MM.1S (cell line): ENCODE data around the gene MYADML2.

Source experiments
- DNase-seq: peaks from one replicate; pipeline ENCODE4 v3.0.0-alpha.2; 2015
- H2AFZ ChIP-seq: fragments of 300-600 bp; sonication (generic); 2 replicates; pipeline ENCODE4 v1.6.0; 2016; ENCODE audit warnings: antibody characterized with exemption, low read length
- H3F3A ChIP-seq: fragments of 300-600 bp; sonication (generic); 2 replicates; pipeline ENCODE4 v1.6.1; 2016; ENCODE audit warnings: mild to moderate bottlenecking, antibody characterized with exemption, low read length, moderate library complexity, mixed read lengths; ENCODE audit not compliant: insufficient read depth
- H3K27ac ChIP-seq: fragments of 300-600 bp; sonication (generic); 2 replicates; pipeline ENCODE4 v1.5.1; 2016; ENCODE audit warnings: mild to moderate bottlenecking, low read length
- H3K27me3 ChIP-seq: fragments of 300-600 bp; sonication (generic); replicated peaks from 2 replicates; pipeline ENCODE4 v1.6.0; 2016; ENCODE audit warnings: low read length; ENCODE audit not compliant: insufficient read depth
- H3K36me3 ChIP-seq: fragments of 300-600 bp; sonication (generic); replicated peaks from 2 replicates; pipeline ENCODE4 v1.6.1; 2016; ENCODE audit warnings: mild to moderate bottlenecking, low read length, mixed read lengths; ENCODE audit not compliant: insufficient read depth
- H3K4me1 ChIP-seq: fragments of 300-600 bp; sonication (generic); 2 replicates; pipeline ENCODE4 v1.6.1; 2016; ENCODE audit warnings: low read length, mixed read lengths
- H3K4me2 ChIP-seq: fragments of 300-600 bp; sonication (generic); 2 replicates; pipeline ENCODE4 v1.6.0; 2016; ENCODE audit warnings: low read depth, low read length
- H3K4me3 ChIP-seq: fragments of 300-600 bp; sonication (generic); 2 replicates; pipeline ENCODE4 v1.5.1; 2016; ENCODE audit warnings: low read length, mixed read lengths
- H3K79me2 ChIP-seq: fragments of 300-600 bp; sonication (generic); 2 replicates; pipeline ENCODE4 v1.6.1; 2016; ENCODE audit warnings: mixed run types, low read length, mixed read lengths
- H3K9ac ChIP-seq: fragments of 300-600 bp; sonication (generic); 2 replicates; pipeline ENCODE4 v1.6.1; 2016; ENCODE audit warnings: low read length, mixed read lengths
- H3K9me2 ChIP-seq: fragments of 300-600 bp; sonication (generic); replicated peaks from 2 replicates; pipeline ENCODE4 v1.6.1; 2016; ENCODE audit warnings: mild to moderate bottlenecking, low read length, mixed read lengths; ENCODE audit not compliant: insufficient read depth
- H3K9me3 ChIP-seq: fragments of 300-600 bp; sonication (generic); replicated peaks from 2 replicates; pipeline ENCODE4 v1.6.1; 2016; ENCODE audit warnings: mild to moderate bottlenecking, low read length, mixed read lengths; ENCODE audit not compliant: insufficient read depth
- H4K20me1 ChIP-seq: fragments of 300-600 bp; sonication (generic); 2 replicates; pipeline ENCODE4 v1.6.1; 2016; ENCODE audit warnings: mild to moderate bottlenecking, low read length, moderate library complexity, mixed read lengths; ENCODE audit not compliant: insufficient read depth
- CTCF ChIP-seq: fragments of 300-600 bp; sonication (generic); IDR thresholded peaks from 2 replicates; pipeline ENCODE4 v1.5.1; 2016; ENCODE audit warnings: antibody characterized with exemption, low read length, mixed read lengths
- EZH2 ChIP-seq: fragments of 300-600 bp; sonication (generic); optimal IDR thresholded peaks from 2 replicates; pipeline ENCODE3; 2017; ENCODE audit warnings: low read depth, mild to moderate bottlenecking, antibody characterized with exemption, low read length, mixed read lengths
- EZH2phosphoT487 ChIP-seq: fragments of 300-600 bp; sonication (generic); IDR thresholded peaks from 2 replicates; pipeline ENCODE4 v1.6.1; 2018; ENCODE audit warnings: antibody characterized with exemption, low read length

Gene MYADML2

DNA sequence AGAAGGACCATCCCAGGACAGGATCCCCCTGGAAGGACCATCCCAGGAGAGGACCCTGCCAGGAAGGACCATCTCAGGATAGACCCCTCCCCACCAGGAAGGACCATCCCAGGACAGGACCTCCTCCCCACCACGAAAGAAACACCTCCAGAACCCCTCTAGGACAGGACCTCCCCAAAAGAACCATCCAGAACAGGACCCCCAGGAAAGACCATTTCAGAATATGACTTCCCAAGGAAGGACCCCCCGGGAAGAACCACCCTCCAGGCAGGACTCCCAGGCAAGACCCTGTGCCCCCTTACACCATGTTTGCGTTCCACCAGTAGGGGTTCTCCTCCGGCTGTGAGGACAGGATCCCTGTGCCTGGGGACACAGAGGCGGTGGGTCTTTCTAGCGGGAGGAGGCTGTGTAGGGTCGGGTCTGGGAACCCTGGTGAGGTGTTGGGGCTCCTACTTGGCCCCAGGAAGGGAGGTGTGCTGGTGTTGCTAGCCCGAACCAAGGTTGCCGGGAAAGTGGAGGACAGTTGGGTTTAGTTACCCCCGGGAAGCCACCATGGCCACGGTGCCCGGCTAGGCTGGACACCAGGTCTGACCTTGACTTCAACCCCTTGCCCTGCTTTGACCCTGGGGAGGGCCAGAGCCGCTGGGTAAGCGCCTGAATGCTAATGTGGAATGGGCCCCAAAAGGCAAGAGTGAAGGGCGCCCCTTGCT, 11.8 kb upstream of the MYADML2 start:
- Histone ChIP-seq H3F3A (no peaks in the 10 kb centered on the region), H3K27ac (no peak overlapping the region), H3K9me3 (no peaks in the 10 kb centered on the region), H3K4me2 (no peak overlapping the region), H3K4me1 (no peaks in the 10 kb centered on the region), H2AFZ (no peak overlapping the region), H3K36me3 (no peaks in the 10 kb centered on the region), H3K9ac (no peak overlapping the region), H3K79me2 (no peaks in the 10 kb centered on the region), H3K9me2 (no peaks in the 10 kb centered on the region), H3K4me3 (no peak overlapping the region), H3K27me3 (peaks cover 64% of the 10 kb centered on the region), H4K20me1 (no peaks in the 10 kb centered on the region)
- DNase-seq: no peak
- no peak for TF ChIP-seq EZH2
- TF ChIP-seq CTCF: no peak
- TF ChIP-seq EZH2phosphoT487: no peak

DNA sequence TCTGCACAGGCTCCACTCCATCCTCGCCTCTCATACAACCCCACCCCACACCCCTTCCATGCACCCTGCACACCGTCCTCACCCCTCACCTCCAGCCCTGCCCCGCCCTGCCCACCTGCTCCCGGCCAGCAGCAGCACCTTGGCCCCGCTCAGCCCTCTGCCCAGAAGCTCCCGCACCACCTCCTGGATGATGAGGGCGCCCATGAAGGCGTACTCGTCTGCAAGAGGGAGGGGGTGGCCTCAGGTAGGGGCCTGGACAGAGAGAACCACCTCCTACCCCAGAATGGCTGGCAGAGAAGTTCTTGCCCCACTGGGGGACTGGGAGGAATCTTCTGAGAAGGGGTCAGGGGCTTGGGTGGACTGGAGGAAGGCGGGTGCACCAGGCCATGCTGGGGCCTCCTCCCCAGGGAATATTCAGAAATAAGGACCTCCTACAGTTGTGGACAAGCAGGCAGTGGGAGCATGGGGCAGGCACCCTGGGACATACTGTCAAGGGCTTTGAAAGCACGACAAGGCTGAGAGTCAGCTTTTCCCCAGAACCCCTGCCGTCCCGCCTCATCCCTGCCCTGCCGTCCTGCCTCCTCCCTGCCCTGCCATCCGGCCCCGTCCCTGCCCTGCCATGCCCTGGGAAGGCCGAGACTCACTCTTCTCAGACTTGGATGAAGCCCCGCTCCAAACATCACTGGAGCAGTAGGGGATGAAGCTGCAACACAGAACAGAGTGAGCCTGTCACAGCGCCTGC, 10.8 kb upstream of the MYADML2 start:
- Histone ChIP-seq H2AFZ (no peak overlapping the region), H3K9me2 (no peaks in the 10 kb centered on the region), H3K27me3 (peaks cover 59% of the 10 kb centered on the region), H3K4me1 (no peaks in the 10 kb centered on the region), H3K36me3 (no peaks in the 10 kb centered on the region), H3K9ac (no peak overlapping the region), H3K79me2 (no peaks in the 10 kb centered on the region), H4K20me1 (no peaks in the 10 kb centered on the region), H3F3A (no peaks in the 10 kb centered on the region), H3K9me3 (no peaks in the 10 kb centered on the region), H3K4me3 (no peak overlapping the region), H3K27ac (no peak overlapping the region), H3K4me2 (no peak overlapping the region)
- TF ChIP-seq EZH2phosphoT487: no peak
- TF ChIP-seq EZH2: no peak
- TF ChIP-seq CTCF: no peak
- no peak for DNase-seq

DNA sequence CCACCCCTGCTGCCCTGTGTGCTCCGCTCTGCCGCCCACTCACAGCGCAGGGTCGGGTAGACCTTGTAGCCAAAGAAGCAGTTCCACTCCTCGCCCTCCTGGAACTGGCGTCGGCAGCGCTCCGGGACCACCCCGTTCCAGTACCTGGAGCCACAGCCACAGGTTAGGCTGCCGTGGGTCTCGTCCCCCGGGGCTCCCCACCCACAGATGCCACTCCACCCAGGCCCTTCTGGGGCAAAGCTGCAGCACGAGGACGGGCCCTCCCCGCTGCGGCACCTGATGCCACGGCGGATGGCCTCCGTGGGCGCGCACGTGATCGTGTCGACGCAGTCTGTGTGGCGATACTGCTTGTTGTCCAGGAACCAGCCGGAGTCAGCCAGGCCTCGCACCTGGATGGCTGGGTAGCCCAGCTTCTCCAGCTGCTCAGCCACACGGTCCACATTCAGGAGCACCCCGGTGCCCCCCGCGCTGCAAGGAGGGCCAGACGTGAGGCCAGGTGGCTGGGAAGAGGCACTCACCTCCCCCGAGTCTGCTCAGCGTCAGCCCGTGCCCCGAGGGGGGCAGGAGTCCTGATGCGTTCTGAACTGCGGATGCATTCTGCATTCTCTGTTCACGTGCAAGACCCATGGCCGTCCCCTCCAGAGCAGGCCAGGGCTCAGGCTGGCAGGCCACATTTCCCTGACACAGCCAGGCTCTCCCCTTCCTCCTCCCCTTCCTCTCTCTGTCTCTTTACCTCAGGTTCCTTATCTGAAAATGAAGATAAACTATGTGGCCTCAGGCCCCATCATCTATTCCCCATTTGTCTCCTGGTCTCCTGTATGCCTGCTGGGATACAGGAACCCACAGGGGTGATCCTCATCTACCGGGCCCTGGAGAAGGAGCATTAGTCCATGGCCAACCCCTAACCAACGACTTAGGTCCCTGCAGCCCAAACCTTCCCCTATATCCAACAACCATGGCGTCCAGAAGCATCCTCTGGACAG, 9.9 kb upstream of the MYADML2 start:
- no peaks in the 10 kb centered on the region for H3K36me3 ChIP-seq
- no peaks in the 10 kb centered on the region for H3F3A ChIP-seq
- no peaks in the 10 kb centered on the region for H3K79me2 ChIP-seq
- H3K9me2 ChIP-seq: no peaks in the 10 kb centered on the region
- H3K27me3 ChIP-seq: peaks cover 54% of the 10 kb centered on the region
- no peak overlapping the region for H3K4me2 ChIP-seq
- no peak for DNase-seq
- H3K4me1 ChIP-seq: no peaks in the 10 kb centered on the region
- TF ChIP-seq CTCF (no peak), EZH2 (no peak), EZH2phosphoT487 (no peak)
- H3K27ac ChIP-seq: no peak overlapping the region
- no peaks in the 10 kb centered on the region for H4K20me1 ChIP-seq
- no peak overlapping the region for H2AFZ ChIP-seq
- H3K9ac ChIP-seq: no peak overlapping the region
- no peaks in the 10 kb centered on the region for H3K9me3 ChIP-seq
- no peak overlapping the region for H3K4me3 ChIP-seq
